ENCODE results near the gene KTN1.

- TF ChIP-seq CTCF (IDR thresholded peaks at IDR 0.05; ENCODE audit: insufficient read depth, low read depth, low read length) (no peak), EZH2 (IDR thresholded peaks at IDR 0.05; ENCODE audit: insufficient read depth, low read length) (no peak)
Observed at GRCh38 chr14:55681096-55681495, 101.1 kb downstream of the KTN1 start.
